Measurements from ENCODE around the gene RXFP1.

The RXFP1 gene

GRCh38 chr4:158678767-158679166, 157.1 kb downstream of the RXFP1 start:
- no peak for DNase-seq

GRCh38 chr4:158681629-158682028, 159.9 kb downstream of the RXFP1 start:
- DNase-seq, result no peak

GRCh38 chr4:158682066-158682465, 160.4 kb downstream of the RXFP1 start:
- no peak for DNase-seq

DNA sequence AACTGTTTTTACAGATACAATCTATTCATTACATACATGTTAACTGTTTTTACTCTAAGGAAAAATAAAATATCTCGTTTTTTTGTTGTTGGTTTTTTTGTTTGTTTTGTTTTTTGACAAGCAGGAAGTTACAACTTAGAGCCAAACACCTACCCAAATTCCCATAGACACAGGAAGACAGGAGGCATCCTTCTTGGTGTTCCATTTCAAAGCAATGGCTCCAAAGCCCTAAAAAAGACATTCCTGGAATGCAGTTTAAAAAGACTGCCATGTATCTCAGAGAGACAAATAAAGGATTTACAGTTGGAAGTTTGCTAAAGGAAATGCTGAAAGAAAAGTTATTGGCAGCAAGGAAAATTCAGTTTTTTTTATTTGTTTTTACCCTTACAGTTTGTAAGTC, 167.1 kb downstream of the RXFP1 start:
- DNase-seq, result no peak

All from NCI-H748 treated with DMSO at 0.1 percent for 48 hours (cell line).